ENCODE results near the gene HHIPL1.

Gene HHIPL1

DNA sequence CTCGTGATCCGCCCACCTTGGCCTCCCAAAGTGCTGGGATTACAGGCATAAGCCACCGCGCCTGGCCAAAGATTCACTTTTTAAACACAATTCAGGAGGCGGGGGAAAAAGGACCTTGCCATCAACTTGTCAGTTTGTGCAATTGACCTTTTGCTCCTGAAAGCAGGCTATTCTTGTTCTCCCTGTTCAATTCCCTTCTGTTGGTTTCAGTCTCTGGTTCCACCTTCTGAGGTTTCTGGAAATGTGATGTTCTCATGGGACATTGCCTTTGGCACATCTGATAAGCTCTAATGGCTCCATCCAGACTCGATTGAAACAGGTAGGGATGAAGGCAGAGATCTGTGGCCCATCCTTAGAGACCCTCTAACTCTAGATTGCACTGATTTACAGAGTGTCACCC, 23.0 kb upstream of the HHIPL1 start:
- no peaks in the 10 kb centered on the region for H3K79me2 ChIP-seq (ENCODE audit: insufficient read depth, low read length)
- TF ChIP-seq, protein P1, sequence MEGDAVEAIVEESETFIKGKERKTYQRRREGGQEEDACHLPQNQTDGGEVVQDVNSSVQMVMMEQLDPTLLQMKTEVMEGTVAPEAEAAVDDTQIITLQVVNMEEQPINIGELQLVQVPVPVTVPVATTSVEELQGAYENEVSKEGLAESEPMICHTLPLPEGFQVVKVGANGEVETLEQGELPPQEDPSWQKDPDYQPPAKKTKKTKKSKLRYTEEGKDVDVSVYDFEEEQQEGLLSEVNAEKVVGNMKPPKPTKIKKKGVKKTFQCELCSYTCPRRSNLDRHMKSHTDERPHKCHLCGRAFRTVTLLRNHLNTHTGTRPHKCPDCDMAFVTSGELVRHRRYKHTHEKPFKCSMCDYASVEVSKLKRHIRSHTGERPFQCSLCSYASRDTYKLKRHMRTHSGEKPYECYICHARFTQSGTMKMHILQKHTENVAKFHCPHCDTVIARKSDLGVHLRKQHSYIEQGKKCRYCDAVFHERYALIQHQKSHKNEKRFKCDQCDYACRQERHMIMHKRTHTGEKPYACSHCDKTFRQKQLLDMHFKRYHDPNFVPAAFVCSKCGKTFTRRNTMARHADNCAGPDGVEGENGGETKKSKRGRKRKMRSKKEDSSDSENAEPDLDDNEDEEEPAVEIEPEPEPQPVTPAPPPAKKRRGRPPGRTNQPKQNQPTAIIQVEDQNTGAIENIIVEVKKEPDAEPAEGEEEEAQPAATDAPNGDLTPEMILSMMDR (IDR thresholded peaks at IDR 0.05; ENCODE audit: insufficient read depth, low read length, poor library complexity, severe bottlenecking): no peak
- TF ChIP-seq EZH2phosphoT487 (conservative IDR thresholded peaks at IDR 0.05; ENCODE audit: low read length): no peak
- no peak overlapping the region for H3K4me2 ChIP-seq (ENCODE audit: low read depth, low read length, poor library complexity, severe bottlenecking)
- H3F3A ChIP-seq (ENCODE audit: insufficient read depth): no peaks in the 10 kb centered on the region
- H4K20me1 ChIP-seq (ENCODE audit: low read depth, low read length): no peaks in the 10 kb centered on the region
- H3K27ac ChIP-seq (ENCODE audit: low read depth, low read length): no peak overlapping the region
- no peak overlapping the region for H3K4me3 ChIP-seq (ENCODE audit: insufficient read depth, low read length, poor library complexity, severe bottlenecking)
- no peaks in the 10 kb centered on the region for H3K9me3 ChIP-seq (ENCODE audit: insufficient read depth, low read length)
- H3K36me3 ChIP-seq (ENCODE audit: low read length): no peaks in the 10 kb centered on the region
- H2AFZ ChIP-seq (ENCODE audit: low read depth, low read length, severe bottlenecking): no peak overlapping the region
- no peaks in the 10 kb centered on the region for H3K27me3 ChIP-seq (ENCODE audit: low read length)
- no peaks in the 10 kb centered on the region for H3K9me2 ChIP-seq (replicated peaks; ENCODE audit: insufficient read depth, low read length)
- no peak overlapping the region for H3K9ac ChIP-seq (ENCODE audit: low read length)

DNA sequence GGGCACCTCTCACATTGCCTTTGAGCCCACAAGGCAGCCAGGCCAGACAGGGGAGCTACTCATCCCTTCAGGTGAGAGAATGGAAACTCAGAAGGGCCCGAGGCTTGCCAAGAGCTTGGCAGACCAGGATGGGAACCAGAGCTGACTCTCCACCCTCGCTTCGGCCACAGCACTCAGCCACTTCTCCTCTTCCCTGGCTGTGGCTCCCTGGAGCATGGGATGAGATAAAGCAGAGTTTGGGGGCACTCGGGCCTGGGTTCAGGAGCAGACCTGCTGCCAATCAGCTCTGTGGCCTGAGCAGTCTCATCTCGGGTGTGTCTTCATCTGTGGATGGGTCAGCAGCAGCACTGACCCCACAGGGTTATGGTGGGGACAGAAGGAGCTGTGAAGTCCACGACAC, 20.9 kb upstream of the HHIPL1 start:
- H3K27me3 ChIP-seq (ENCODE audit: low read length): no peaks in the 10 kb centered on the region
- H3K4me3 ChIP-seq (ENCODE audit: insufficient read depth, low read length, poor library complexity, severe bottlenecking): no peak overlapping the region
- no peaks in the 10 kb centered on the region for H3K36me3 ChIP-seq (ENCODE audit: low read length)
- no peaks in the 10 kb centered on the region for H3K9me2 ChIP-seq (replicated peaks; ENCODE audit: insufficient read depth, low read length)
- TF ChIP-seq, protein P1 (IDR thresholded peaks at IDR 0.05; ENCODE audit: insufficient read depth, low read length, poor library complexity, severe bottlenecking): no peak
- no peak for TF ChIP-seq EZH2phosphoT487 (conservative IDR thresholded peaks at IDR 0.05; ENCODE audit: low read length)
- H3K27ac ChIP-seq (ENCODE audit: low read depth, low read length): no peak overlapping the region
- H3K4me2 ChIP-seq (ENCODE audit: low read depth, low read length, poor library complexity, severe bottlenecking): no peak overlapping the region
- H3F3A ChIP-seq (ENCODE audit: insufficient read depth): no peaks in the 10 kb centered on the region
- no peak overlapping the region for H2AFZ ChIP-seq (ENCODE audit: low read depth, low read length, severe bottlenecking)
- no peaks in the 10 kb centered on the region for H3K79me2 ChIP-seq (ENCODE audit: insufficient read depth, low read length)
- no peaks in the 10 kb centered on the region for H4K20me1 ChIP-seq (ENCODE audit: low read depth, low read length)
- H3K9me3 ChIP-seq (ENCODE audit: insufficient read depth, low read length): no peaks in the 10 kb centered on the region
- no peak overlapping the region for H3K9ac ChIP-seq (ENCODE audit: low read length)

DNA sequence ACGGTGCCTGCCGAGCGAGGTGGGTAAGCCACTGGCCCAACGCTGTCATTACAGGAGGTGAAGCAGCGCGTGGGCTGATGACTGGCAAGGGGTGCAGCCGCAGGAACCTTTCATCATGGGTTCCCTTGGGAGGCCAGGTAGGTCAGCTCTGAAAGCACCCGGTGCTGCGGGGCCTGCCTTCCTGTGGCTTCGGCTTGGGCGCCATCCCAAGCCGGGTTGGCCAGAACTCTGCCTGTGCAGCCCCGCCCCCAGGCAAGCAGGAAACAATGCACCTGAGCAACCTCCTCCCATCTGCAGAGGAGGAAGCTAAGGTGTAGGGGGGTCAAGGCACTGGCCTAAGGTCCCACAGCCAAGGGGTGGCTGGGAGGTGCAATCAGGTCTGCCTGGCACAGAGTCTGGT, 20.0 kb upstream of the HHIPL1 start:
- H2AFZ ChIP-seq (ENCODE audit: low read depth, low read length, severe bottlenecking): no peak overlapping the region
- no peaks in the 10 kb centered on the region for H4K20me1 ChIP-seq (ENCODE audit: low read depth, low read length)
- H3K27ac ChIP-seq (ENCODE audit: low read depth, low read length): no peak overlapping the region
- H3K4me2 ChIP-seq (ENCODE audit: low read depth, low read length, poor library complexity, severe bottlenecking): no peak overlapping the region
- H3K36me3 ChIP-seq (ENCODE audit: low read length): no peaks in the 10 kb centered on the region
- H3K9me3 ChIP-seq (ENCODE audit: insufficient read depth, low read length): no peaks in the 10 kb centered on the region
- no peaks in the 10 kb centered on the region for H3F3A ChIP-seq (ENCODE audit: insufficient read depth)
- no peak overlapping the region for H3K4me3 ChIP-seq (ENCODE audit: insufficient read depth, low read length, poor library complexity, severe bottlenecking)
- no peaks in the 10 kb centered on the region for H3K27me3 ChIP-seq (ENCODE audit: low read length)
- H3K9me2 ChIP-seq (replicated peaks; ENCODE audit: insufficient read depth, low read length): no peaks in the 10 kb centered on the region
- H3K79me2 ChIP-seq (ENCODE audit: insufficient read depth, low read length): no peaks in the 10 kb centered on the region
- no peak overlapping the region for H3K9ac ChIP-seq (ENCODE audit: low read length)
- TF ChIP-seq EZH2phosphoT487 (conservative IDR thresholded peaks at IDR 0.05; ENCODE audit: low read length): no peak
- TF ChIP-seq, protein P1 (IDR thresholded peaks at IDR 0.05; ENCODE audit: insufficient read depth, low read length, poor library complexity, severe bottlenecking): no peak
